SK-N-SH (cell line): ENCODE data around the gene BRWD1. TPM values are rescaled to one million over a fixed set of nuclear protein-coding genes. Genes with fewer than 3 reads are reported as not detected.

Source experiments
- CTCF ChIA-PET: fragments of 300-600, 350-600 bp; formaldehyde crosslinking; extraction: SDS; loops from one replicate; lab custom pipeline; 2021; lab: Yijun Ruan, JAX
- POLR2A ChIA-PET: fragments of 350-600 bp; sonication (Branson Sonifier 250); formaldehyde crosslinking; extraction: SDS; loops from one replicate; lab custom pipeline; 2020; ENCODE audit warnings: antibody characterized with exemption, inconsistent platforms; lab: Yijun Ruan, JAX
- DNase-seq: peaks from one replicate; pipeline ENCODE4 v3.0.0; 2012
- H2AFZ ChIP-seq: fragments of 200-600 bp; sonication (generic); 2 replicates; pipeline ENCODE4 v1.8.1; 2016; ENCODE audit warnings: antibody characterized with exemption, mild to moderate bottlenecking, low read depth
- H3F3A ChIP-seq: fragments of 200-600 bp; sonication (generic); replicated peaks from 2 replicates; pipeline ENCODE3; 2016; ENCODE audit warnings: antibody characterized with exemption, mild to moderate bottlenecking; ENCODE audit not compliant: insufficient read depth
- H3K27ac ChIP-seq, 2 experiments: fragments of 200-500 bp in 1 of 2; fragments of 200-600 bp in 1 of 2; sonication (Bioruptor generic) in 1 of 2; sonication (generic), shearing (Covaris generic) in 1 of 2; 2 replicates each; pipeline versions ENCODE4 v1.5.1 to v1.6.1; 2014 to 2016; ENCODE audit warnings: low read depth in 2 of 2, inconsistent platforms in 1 of 2, low read length in 1 of 2, mild to moderate bottlenecking in 1 of 2, mixed read lengths in 1 of 2
- H3K27me3 ChIP-seq: fragments of 200-600 bp; sonication (generic), shearing (Covaris generic); 2 replicates; pipeline ENCODE4 v1.6.1; 2016; ENCODE audit warnings: mixed run types; ENCODE audit not compliant: insufficient read depth
- H3K36me3 ChIP-seq, 2 experiments: fragments of 200-500 bp in 1 of 2; fragments of 200-600 bp in 1 of 2; sonication (Bioruptor generic) in 1 of 2; sonication (generic) in 1 of 2; replicated peaks in 1 of 2; 2 replicates each; pipeline versions ENCODE3 to v1.5.1; 2014 to 2016; ENCODE audit warnings: low read length in 1 of 2, mild to moderate bottlenecking in 1 of 2; ENCODE audit not compliant: insufficient read depth in 2 of 2, control insufficient read depth in 1 of 2
- H3K4me1 ChIP-seq, 2 experiments: fragments of 200-500 bp in 1 of 2; fragments of 200-600 bp in 1 of 2; sonication (Bioruptor generic) in 1 of 2; sonication (generic), shearing (Covaris generic) in 1 of 2; 2 replicates each; pipeline versions ENCODE4 v1.5.1 to v1.6.1; 2014 to 2016; ENCODE audit warnings: low read depth in 1 of 2, low read length in 1 of 2, mixed run types in 1 of 2; ENCODE audit not compliant: insufficient read depth in 2 of 2, control insufficient read depth in 1 of 2
- H3K4me2 ChIP-seq: fragments of 200-600 bp; sonication (generic), shearing (Covaris generic); 2 replicates; pipeline ENCODE4 v1.6.1; 2017; ENCODE audit warnings: mixed run types
- H3K4me3 ChIP-seq, 2 experiments: fragments of 200-500 bp in 1 of 2; fragments of 200-600 bp in 1 of 2; sonication (Bioruptor generic) in 1 of 2; sonication (generic), shearing (Covaris generic) in 1 of 2; 2 replicates each; pipeline versions ENCODE4 v1.5.1 to v1.8.1; 2014 to 2016; ENCODE audit warnings: low read depth in 2 of 2, inconsistent platforms in 1 of 2, low read length in 1 of 2, mild to moderate bottlenecking in 1 of 2, mixed read lengths in 1 of 2, moderate library complexity in 1 of 2
- H3K79me2 ChIP-seq: fragments of 200-600 bp; sonication (generic); 2 replicates; pipeline ENCODE4 v1.8.1; 2017; ENCODE audit warnings: mild to moderate bottlenecking; ENCODE audit not compliant: insufficient read depth
- H3K9ac ChIP-seq: fragments of 200-600 bp; sonication (generic); 2 replicates; pipeline ENCODE4 v1.6.1; 2017; ENCODE audit warnings: mixed run types
- H3K9me2 ChIP-seq: fragments of 200-600 bp; sonication (generic); 2 replicates; pipeline ENCODE4 v1.6.1; 2017; ENCODE audit warnings: mixed run types
- H3K9me3 ChIP-seq: fragments of 200-600 bp; sonication (generic); 2 replicates; pipeline ENCODE4 v1.6.1; 2017; ENCODE audit warnings: mixed run types, mild to moderate bottlenecking, moderate library complexity
- H4K20me1 ChIP-seq: fragments of 200-600 bp; sonication (generic); 2 replicates; pipeline ENCODE4 v1.6.1; 2017; ENCODE audit warnings: mild to moderate bottlenecking, mixed run types; ENCODE audit not compliant: insufficient read depth
- ELF1 ChIP-seq: IDR thresholded peaks from 2 replicates; pipeline ENCODE4 v1.4.0; 2012
- EP300 ChIP-seq, 2 experiments: IDR thresholded peaks; 2 replicates each; pipeline versions ENCODE4 v1.4.0 to v1.6.1; 2012; ENCODE audit warnings: borderline replicate concordance in 1 of 2, low read depth in 1 of 2, low read length in 1 of 2
- EZH2phosphoT487 ChIP-seq: fragments of 200-600 bp; sonication (generic); IDR thresholded peaks from 2 replicates; pipeline ENCODE4 v1.6.1; 2017; ENCODE audit warnings: low read depth, mixed run types, mild to moderate bottlenecking, antibody characterized with exemption, moderate library complexity, borderline replicate concordance
- FOSL2 ChIP-seq: IDR thresholded peaks from 2 replicates; pipeline ENCODE4 v1.4.0; 2012; ENCODE audit warnings: low read depth, mild to moderate bottlenecking, moderate library complexity, borderline replicate concordance
- FOXJ3 ChIP-seq: sonication (generic); formaldehyde crosslinking; IDR thresholded peaks from 2 replicates; pipeline ENCODE4 v1.5.1; 2020; ENCODE audit warnings: mild to moderate bottlenecking, missing genetic modification reagents
- FOXM1 ChIP-seq: IDR thresholded peaks from 2 replicates; pipeline ENCODE4 v1.4.0; 2012; ENCODE audit warnings: low read depth, mild to moderate bottlenecking
- GATA2 ChIP-seq: sonication (generic); formaldehyde crosslinking; IDR thresholded peaks from 2 replicates; pipeline ENCODE4 v1.5.0; 2020; ENCODE audit warnings: mild to moderate bottlenecking, missing genetic modification reagents
- JUND ChIP-seq: IDR thresholded peaks from 2 replicates; pipeline ENCODE4 v1.4.0; 2012
- NFIC ChIP-seq: IDR thresholded peaks from 2 replicates; pipeline ENCODE4 v1.4.0; 2012; ENCODE audit warnings: borderline replicate concordance
- RCOR1 ChIP-seq: fragments of 150-350 bp; IDR thresholded peaks from 2 replicates; pipeline ENCODE4 v1.6.1; 2017; ENCODE audit warnings: antibody characterized with exemption, low read length
- TAF1 ChIP-seq: IDR thresholded peaks from 2 replicates; pipeline ENCODE4 v1.6.1; 2012; ENCODE audit warnings: low read depth, mild to moderate bottlenecking, low read length, moderate library complexity, borderline replicate concordance
- USF2 ChIP-seq: fragments of 150-350 bp; IDR thresholded peaks from 2 replicates; pipeline ENCODE4 v1.6.1; 2017; ENCODE audit warnings: antibody characterized with exemption, low read length, low read depth, borderline replicate concordance
- ZBTB33 ChIP-seq: IDR thresholded peaks from 2 replicates; pipeline ENCODE4 v1.4.0; 2012; ENCODE audit warnings: low read depth, borderline replicate concordance
- WGBS: methylation state at CpG from one replicate; pipeline ENCODE4 v1.1.6; 2017; ENCODE audit warnings: low lambda C conversion rate; 5-methylcytosine and 5-hydroxymethylcytosine counted together
- polyA plus RNA-seq, 3 experiments: library from polyadenylated mRNA; depleted of rRNA; stranded (reverse); fragments of >200 nt; gene quantifications; 2 replicates each; pipeline ENCODE4 v1.2.3, GENCODE V29; 2012
- TF ChIP-seq, protein P1 (sequence below): IDR thresholded peaks from 2 replicates; pipeline ENCODE4 v1.6.1; 2012; ENCODE audit warnings: mild to moderate bottlenecking, low read depth, low read length, moderate library complexity

BRWD1 gene
- polyA plus RNA-seq, 1 of the 3 experiments (the other 2 are of a cell fraction) = 7.9 TPM

DNA sequence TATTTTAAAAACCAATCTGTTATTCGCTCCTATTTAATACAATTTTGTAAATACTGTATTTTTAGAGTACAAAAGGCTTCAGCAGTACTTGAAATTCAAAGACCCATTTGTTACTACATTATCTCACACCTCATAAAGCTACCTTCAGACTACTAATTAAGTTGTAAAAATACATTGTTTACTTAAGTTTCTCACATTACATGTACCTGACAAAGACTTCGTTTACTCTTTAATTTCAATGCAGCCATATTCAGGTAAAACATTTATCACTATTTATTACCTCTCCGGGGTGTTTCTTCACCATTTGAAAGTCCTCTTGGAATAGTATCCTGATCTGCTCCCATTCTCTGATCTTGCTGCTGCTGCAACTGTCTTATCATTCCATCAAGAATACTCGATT lies 55.2 kb downstream of the BRWD1 start:
- Histone ChIP-seq H3K4me1 (no peaks in the 10 kb centered on the region; a peak in 1 of 4 replicates), H3F3A (peaks cover 3% of the 10 kb centered on the region), H3K4me2 (no peak overlapping the region), H3K27ac (peak overlapping the region in 1 of 2 experiments; percentile 5; a peak in 1 of 4 replicates), H3K9ac (no peak overlapping the region), H3K36me3 (peaks cover 58 to 62% of the 10 kb centered on the region in 2 experiments), H3K9me2 (no peaks in the 10 kb centered on the region), H3K4me3 (no peak overlapping the region), H4K20me1 (no peaks in the 10 kb centered on the region), H3K79me2 (peaks cover 17% of the 10 kb centered on the region), H3K9me3 (no peaks in the 10 kb centered on the region), H2AFZ (no peak overlapping the region), H3K27me3 (no peaks in the 10 kb centered on the region)
- CTCF ChIA-PET = interaction anchor here (1.4 kb wide), 1 partner anchor 183 kb away, joined by 3 read pairs; no protein-coding TSS in a partner anchor
- TF ChIP-seq EP300 (IDR thresholded peaks at IDR 0.05; ENCODE audit: borderline replicate concordance in 1 of 2, low read depth in 1 of 2, low read length in 1 of 2) = no peak
- no peak for TF ChIP-seq FOXM1
- no peak for TF ChIP-seq USF2
- TF ChIP-seq TAF1 = no peak
- TF ChIP-seq JUND = no peak
- TF ChIP-seq ELF1 = no peak
- no peak for TF ChIP-seq EZH2phosphoT487
- 87% methylated on average over 4 of the region's 4 CpGs for WGBS
- POLR2A ChIA-PET = no interaction called here
- DNase-seq = no peak

DNA sequence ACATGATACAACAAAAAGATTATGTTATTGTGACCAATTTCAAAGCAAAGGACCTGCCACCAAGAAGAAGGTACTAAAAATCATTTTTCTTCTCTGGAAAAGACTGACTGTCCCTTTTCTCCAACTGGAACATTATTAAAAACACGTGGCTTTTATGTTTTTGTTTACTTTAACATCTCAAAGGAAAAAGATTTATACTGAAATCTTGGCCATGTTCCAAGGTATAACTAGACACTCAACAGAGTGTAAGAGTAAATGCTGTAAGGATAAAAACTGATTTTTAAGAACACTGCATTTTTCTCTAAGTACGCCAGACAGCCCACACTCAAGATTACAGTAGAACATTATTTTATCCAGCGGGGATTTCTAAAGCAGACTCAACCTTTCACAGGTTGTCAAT lies 62.1 kb downstream of the BRWD1 start:
- WGBS = 71% methylated on average over 3 of the region's 3 CpGs

More for the DNA sequence above, 62.1 kb downstream of the BRWD1 start:
- H3K4me1 ChIP-seq = peaks cover 0 to 6% of the 10 kb centered on the region in 2 experiments; a peak in 2 of 4 replicates
- ChIA-PET POLR2A (no interaction called here), CTCF (interaction anchor here (1.7 kb wide), 1 partner anchor 62 kb away, joined by 3 read pairs; the partner anchor contains the start of gene BRWD1)
- H3K9me3 ChIP-seq = no peaks in the 10 kb centered on the region
- TF ChIP-seq ZBTB33 (no peak), NFIC (no peak), FOXJ3 (no peak), RCOR1 (no peak), EP300 (IDR thresholded peaks at IDR 0.05; ENCODE audit: borderline replicate concordance in 1 of 2, low read depth in 1 of 2, low read length in 1 of 2) (no peak), GATA2 (CRISPR knock-in tag) (no peak), FOSL2 (no peak)
- TF ChIP-seq, protein P1, sequence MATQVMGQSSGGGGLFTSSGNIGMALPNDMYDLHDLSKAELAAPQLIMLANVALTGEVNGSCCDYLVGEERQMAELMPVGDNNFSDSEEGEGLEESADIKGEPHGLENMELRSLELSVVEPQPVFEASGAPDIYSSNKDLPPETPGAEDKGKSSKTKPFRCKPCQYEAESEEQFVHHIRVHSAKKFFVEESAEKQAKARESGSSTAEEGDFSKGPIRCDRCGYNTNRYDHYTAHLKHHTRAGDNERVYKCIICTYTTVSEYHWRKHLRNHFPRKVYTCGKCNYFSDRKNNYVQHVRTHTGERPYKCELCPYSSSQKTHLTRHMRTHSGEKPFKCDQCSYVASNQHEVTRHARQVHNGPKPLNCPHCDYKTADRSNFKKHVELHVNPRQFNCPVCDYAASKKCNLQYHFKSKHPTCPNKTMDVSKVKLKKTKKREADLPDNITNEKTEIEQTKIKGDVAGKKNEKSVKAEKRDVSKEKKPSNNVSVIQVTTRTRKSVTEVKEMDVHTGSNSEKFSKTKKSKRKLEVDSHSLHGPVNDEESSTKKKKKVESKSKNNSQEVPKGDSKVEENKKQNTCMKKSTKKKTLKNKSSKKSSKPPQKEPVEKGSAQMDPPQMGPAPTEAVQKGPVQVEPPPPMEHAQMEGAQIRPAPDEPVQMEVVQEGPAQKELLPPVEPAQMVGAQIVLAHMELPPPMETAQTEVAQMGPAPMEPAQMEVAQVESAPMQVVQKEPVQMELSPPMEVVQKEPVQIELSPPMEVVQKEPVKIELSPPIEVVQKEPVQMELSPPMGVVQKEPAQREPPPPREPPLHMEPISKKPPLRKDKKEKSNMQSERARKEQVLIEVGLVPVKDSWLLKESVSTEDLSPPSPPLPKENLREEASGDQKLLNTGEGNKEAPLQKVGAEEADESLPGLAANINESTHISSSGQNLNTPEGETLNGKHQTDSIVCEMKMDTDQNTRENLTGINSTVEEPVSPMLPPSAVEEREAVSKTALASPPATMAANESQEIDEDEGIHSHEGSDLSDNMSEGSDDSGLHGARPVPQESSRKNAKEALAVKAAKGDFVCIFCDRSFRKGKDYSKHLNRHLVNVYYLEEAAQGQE = no peak
- peaks cover 7% of the 10 kb centered on the region; the same call in 1 of the 2 replicates for H3K79me2 ChIP-seq
- no peaks in the 10 kb centered on the region for H4K20me1 ChIP-seq
- no peaks in the 10 kb centered on the region for H3K9me2 ChIP-seq
- H3K4me3 ChIP-seq = no peak overlapping the region
- peaks cover 6% of the 10 kb centered on the region for H3F3A ChIP-seq
- DNase-seq = no peak
- no peak overlapping the region for H3K9ac ChIP-seq
- H3K4me2 ChIP-seq = no peak overlapping the region
- H3K27ac ChIP-seq = no peak overlapping the region
- no peak overlapping the region for H2AFZ ChIP-seq
- H3K36me3 ChIP-seq = peaks cover 60 to 72% of the 10 kb centered on the region in 2 experiments
- no peaks in the 10 kb centered on the region for H3K27me3 ChIP-seq
